ENCODE measurements around the gene STARD5.

Gene STARD5

GRCh38 chr15:81288040-81288439 lies 35.9 kb downstream of the STARD5 start:
- DNase-seq (ENCODE audit: low read depth), result no peak
- no peak for TF ChIP-seq CTCF (IDR thresholded peaks at IDR 0.05; ENCODE audit: control insufficient read depth, extremely low read depth, insufficient read depth)
- no peak overlapping the region for H3K4me3 ChIP-seq (ENCODE audit: low read depth, low read length)

- TF ChIP-seq CTCF (IDR thresholded peaks at IDR 0.05; ENCODE audit: control insufficient read depth, extremely low read depth, insufficient read depth), result no peak
- DNase-seq (ENCODE audit: low read depth), result no peak
- H3K4me3 ChIP-seq (ENCODE audit: low read depth, low read length), result no peak overlapping the region
Measured at GRCh38 chr15:81286621-81287121, 37.3 kb downstream of the STARD5 start.

- DNase-seq (ENCODE audit: low read depth), result no peak
- no peak for TF ChIP-seq CTCF (IDR thresholded peaks at IDR 0.05; ENCODE audit: control insufficient read depth, extremely low read depth, insufficient read depth)
- no peak overlapping the region for H3K4me3 ChIP-seq (ENCODE audit: low read depth, low read length)
Measured at GRCh38 chr15:81285461-81285860, 38.5 kb downstream of the STARD5 start.

- no peak for DNase-seq (ENCODE audit: low read depth)
- no peak overlapping the region for H3K4me3 ChIP-seq (ENCODE audit: low read depth, low read length)
- TF ChIP-seq CTCF (IDR thresholded peaks at IDR 0.05; ENCODE audit: control insufficient read depth, extremely low read depth, insufficient read depth), result no peak
Measured at GRCh38 chr15:81284256-81285031, 39.5 kb downstream of the STARD5 start.

- no peak for DNase-seq (ENCODE audit: low read depth)
- no peak for TF ChIP-seq CTCF (IDR thresholded peaks at IDR 0.05; ENCODE audit: control insufficient read depth, extremely low read depth, insufficient read depth)
- H3K4me3 ChIP-seq (ENCODE audit: low read depth, low read length), result no peak overlapping the region
Measured at GRCh38 chr15:81282911-81283310, 41.0 kb downstream of the STARD5 start.

- DNase-seq (ENCODE audit: low read depth), result no peak
- no peak overlapping the region for H3K4me3 ChIP-seq (ENCODE audit: low read depth, low read length)
- TF ChIP-seq CTCF (IDR thresholded peaks at IDR 0.05; ENCODE audit: control insufficient read depth, extremely low read depth, insufficient read depth), result no peak
Measured at GRCh38 chr15:81282606-81282895, 41.4 kb downstream of the STARD5 start.
